Activated CD4-positive, alpha-beta memory T cell treated with anti-CD3 and anti-CD28 coated beads for 36 hours (primary cell): ENCODE results near the gene CELSR1. TPM values are rescaled to one million over a fixed set of nuclear protein-coding genes. Genes with fewer than 3 reads are reported as not detected.

Source experiments
- CTCF ChIA-PET: fragments of 350-600 bp; sonication (Branson Sonifier 250); formaldehyde crosslinking; loops from one replicate; lab custom pipeline; 2021; ENCODE audit warnings: antibody characterized with exemption, inconsistent platforms; lab: Charles Lee
- POLR2A ChIA-PET: fragments of 350-600 bp; sonication (Branson Sonifier 250); formaldehyde crosslinking; loops from one replicate; lab custom pipeline; 2021; ENCODE audit warnings: antibody characterized with exemption; lab: Charles Lee
- DNase-seq: peaks from one replicate; pipeline ENCODE4 v3.0.0-alpha.2; 2020
- H3K27ac Mint-ChIP-seq: one replicate; pipeline ENCODE4 v1.8.0; 2021; ENCODE audit warnings: mixed read lengths
- H3K27me3 Mint-ChIP-seq: one replicate; pipeline ENCODE4 v1.8.0; 2021; ENCODE audit warnings: mixed read lengths
- H3K36me3 Mint-ChIP-seq: one replicate; pipeline ENCODE4 v1.8.0; 2021; ENCODE audit warnings: mixed read lengths
- H3K4me1 Mint-ChIP-seq: one replicate; pipeline ENCODE4 v1.8.0; 2021; ENCODE audit warnings: low read depth, mixed read lengths
- H3K4me3 Mint-ChIP-seq: one replicate; pipeline ENCODE4 v1.8.0; 2021; ENCODE audit warnings: mild to moderate bottlenecking, mixed read lengths
- H3K9me3 Mint-ChIP-seq: one replicate; pipeline ENCODE4 v1.8.0; 2021; ENCODE audit warnings: mixed read lengths
- intact Hi-C: fragments of 100-400 bp; cut with micrococcal nuclease; formaldehyde crosslinking; loops from one replicate; pipeline ENCODE4 v1.15.1; 2023
- total RNA-seq, 2 experiments: library from RNA; stranded (reverse); gene quantifications; one replicate each; pipeline ENCODE4 v1.2.3, GENCODE V29; 2021

The CELSR1 gene
- total RNA-seq, 2 experiments from 2014 or later = 0.24 to 0.36 TPM

GRCh38 chr22:46545086-46545792 lies 7.8 kb upstream of the CELSR1 start:
- peaks cover 4% of the 10 kb centered on the region for H3K4me1 Mint-ChIP-seq
- no peaks in the 10 kb centered on the region for H3K36me3 Mint-ChIP-seq
- POLR2A ChIA-PET = no interaction called here
- peak overlapping the region; percentile 47 for H3K27ac Mint-ChIP-seq
- H3K27me3 Mint-ChIP-seq = peaks cover 23% of the 10 kb centered on the region
- H3K4me3 Mint-ChIP-seq = no peak overlapping the region
- intact Hi-C loops = no loop called here
- CTCF ChIA-PET = interaction anchor here (1.0 kb wide), 1 partner anchor 178 kb away, joined by 3 read pairs; no protein-coding TSS in a partner anchor
- DNase-seq = peak; percentile 29
- no peaks in the 10 kb centered on the region for H3K9me3 Mint-ChIP-seq

- Mint-ChIP-seq H3K27me3 (peaks cover 33% of the 10 kb centered on the region), H3K4me1 (peaks cover 14% of the 10 kb centered on the region), H3K4me3 (no peak overlapping the region), H3K9me3 (no peaks in the 10 kb centered on the region), H3K27ac (no peak overlapping the region), H3K36me3 (no peaks in the 10 kb centered on the region)
- DNase-seq = peak; percentile 81
- ChIA-PET POLR2A (no interaction called here), CTCF (interaction anchor here (0.5 to 6.5 kb wide), 13 partner anchors 10 to 420 kb away, joined by 3 to 111 read pairs (median 3); no protein-coding TSS in a partner anchor)
- intact Hi-C loops = loop anchor here (1.0 to 2.0 kb wide), 2 partner anchors 175 to 419 kb away; no protein-coding TSS in a partner anchor
These were observed 4.9 kb upstream of the CELSR1 start for GRCh38 chr22:46542011-46542985.

GRCh38 chr22:46541536-46541935 lies 4.1 kb upstream of the CELSR1 start:
- Mint-ChIP-seq H3K27me3 (peaks cover 31% of the 10 kb centered on the region), H3K4me1 (peaks cover 14% of the 10 kb centered on the region), H3K4me3 (no peak overlapping the region), H3K9me3 (no peaks in the 10 kb centered on the region), H3K36me3 (no peaks in the 10 kb centered on the region), H3K27ac (no peak overlapping the region)
- intact Hi-C loops = no loop called here
- POLR2A ChIA-PET = no interaction called here
- no peak for DNase-seq
- CTCF ChIA-PET = interaction anchor here (0.6 to 6.5 kb wide), 11 partner anchors 9 to 419 kb away, joined by 3 to 111 read pairs (median 4); no protein-coding TSS in a partner anchor

GRCh38 chr22:46540874-46541273 lies 3.5 kb upstream of the CELSR1 start:
- ChIA-PET POLR2A (no interaction called here), CTCF (interaction anchor here (1.1 to 6.5 kb wide), 5 partner anchors 10 to 419 kb away, joined by 3 to 111 read pairs (median 7); no protein-coding TSS in a partner anchor)
- Mint-ChIP-seq H3K27me3 (peaks cover 33% of the 10 kb centered on the region), H3K9me3 (no peaks in the 10 kb centered on the region), H3K27ac (no peak overlapping the region), H3K36me3 (no peaks in the 10 kb centered on the region), H3K4me3 (no peak overlapping the region), H3K4me1 (peaks cover 14% of the 10 kb centered on the region)
- intact Hi-C loops = no loop called here
- no peak for DNase-seq

- no peak overlapping the region for H3K4me3 Mint-ChIP-seq
- no peak overlapping the region for H3K27ac Mint-ChIP-seq
- intact Hi-C loops = no loop called here
- H3K4me1 Mint-ChIP-seq = peaks cover 10% of the 10 kb centered on the region
- no peaks in the 10 kb centered on the region for H3K36me3 Mint-ChIP-seq
- ChIA-PET POLR2A (no interaction called here), CTCF (interaction anchor here (1.0 to 6.5 kb wide), 2 partner anchors 171 to 422 kb away, joined by 3 to 111 read pairs; no protein-coding TSS in a partner anchor)
- no peak for DNase-seq
- no peaks in the 10 kb centered on the region for H3K9me3 Mint-ChIP-seq
- peaks cover 41% of the 10 kb centered on the region for H3K27me3 Mint-ChIP-seq
These were observed 1.7 kb upstream of the CELSR1 start for GRCh38 chr22:46539169-46539568.

- intact Hi-C loops = no loop called here
- CTCF ChIA-PET = interaction anchor here (1.0 to 6.5 kb wide), 2 partner anchors 171 to 422 kb away, joined by 3 to 111 read pairs; no protein-coding TSS in a partner anchor
- Mint-ChIP-seq H3K4me1 (peaks cover 10% of the 10 kb centered on the region), H3K27me3 (peaks cover 41% of the 10 kb centered on the region), H3K9me3 (no peaks in the 10 kb centered on the region), H3K4me3 (no peak overlapping the region), H3K36me3 (no peaks in the 10 kb centered on the region), H3K27ac (no peak overlapping the region)
- peak; percentile 60 for DNase-seq
- POLR2A ChIA-PET = no interaction called here
These were observed 1.4 kb upstream of the CELSR1 start for GRCh38 chr22:46538814-46539160.

- intact Hi-C loops = no loop called here
- no peak for DNase-seq
- ChIA-PET CTCF (interaction anchor here (6.5 kb wide), 1 partner anchor 170 kb away, joined by 111 read pairs; no protein-coding TSS in a partner anchor), POLR2A (no interaction called here)
- H3K27ac Mint-ChIP-seq = no peak overlapping the region
- H3K27me3 Mint-ChIP-seq = peaks cover 41% of the 10 kb centered on the region
- no peaks in the 10 kb centered on the region for H3K9me3 Mint-ChIP-seq
- H3K4me1 Mint-ChIP-seq = peaks cover 10% of the 10 kb centered on the region
- H3K36me3 Mint-ChIP-seq = no peaks in the 10 kb centered on the region
- no peak overlapping the region for H3K4me3 Mint-ChIP-seq
These were observed 760 bp upstream of the CELSR1 start for GRCh38 chr22:46537946-46538813.

GRCh38 chr22:46536537-46537224 lies 739 bp downstream of the CELSR1 start:
- no peak overlapping the region for H3K4me3 Mint-ChIP-seq
- H3K9me3 Mint-ChIP-seq = no peaks in the 10 kb centered on the region
- DNase-seq = no peak
- intact Hi-C loops = no loop called here
- peaks cover 10% of the 10 kb centered on the region for H3K4me1 Mint-ChIP-seq
- POLR2A ChIA-PET = no interaction called here
- no peaks in the 10 kb centered on the region for H3K36me3 Mint-ChIP-seq
- no peak overlapping the region for H3K27ac Mint-ChIP-seq
- CTCF ChIA-PET = no interaction called here
- peaks cover 40% of the 10 kb centered on the region for H3K27me3 Mint-ChIP-seq

GRCh38 chr22:46535876-46536536 lies 1.4 kb downstream of the CELSR1 start:
- no peaks in the 10 kb centered on the region for H3K9me3 Mint-ChIP-seq
- H3K27me3 Mint-ChIP-seq = peaks cover 38% of the 10 kb centered on the region
- intact Hi-C loops = no loop called here
- H3K4me3 Mint-ChIP-seq = no peak overlapping the region
- no peak overlapping the region for H3K27ac Mint-ChIP-seq
- ChIA-PET CTCF (no interaction called here), POLR2A (no interaction called here)
- H3K36me3 Mint-ChIP-seq = no peaks in the 10 kb centered on the region
- H3K4me1 Mint-ChIP-seq = peaks cover 10% of the 10 kb centered on the region
- DNase-seq = no peak

- DNase-seq = no peak
- Mint-ChIP-seq H3K27ac (no peak overlapping the region), H3K4me1 (peaks cover 10% of the 10 kb centered on the region), H3K9me3 (no peaks in the 10 kb centered on the region), H3K36me3 (no peaks in the 10 kb centered on the region), H3K4me3 (no peak overlapping the region), H3K27me3 (peaks cover 30% of the 10 kb centered on the region)
- CTCF ChIA-PET = no interaction called here
- intact Hi-C loops = no loop called here
- POLR2A ChIA-PET = no interaction called here
These were observed 2.4 kb downstream of the CELSR1 start for GRCh38 chr22:46534901-46535630.
